Measurements from ENCODE around the gene BLVRB. TPM values are rescaled to one million over a fixed set of nuclear protein-coding genes. Genes with fewer than 3 reads are reported as not detected.

Gene BLVRB
- total and polyA plus RNA-seq, 9 of the 15 experiments (the other 6 are each of a cell fraction or from before 2014, with no cell fraction given): 81.1 to 749 (median 331) TPM

- TF ChIP-seq RB1 (IDR thresholded peaks at IDR 0.05; ENCODE audit: low read depth) (no peak), MIER1 (IDR thresholded peaks at IDR 0.05; ENCODE audit: low read depth) (no peak), LEF1 (IDR thresholded peaks at IDR 0.05) (peak; percentile 95), POLR3G (IDR thresholded peaks at IDR 0.05; ENCODE audit: extremely low read depth, insufficient read length, insufficient replicate concordance) (no peak), RFX7 (CRISPR knock-in tag; IDR thresholded peaks at IDR 0.05) (no peak), ZNF75A (CRISPR knock-in tag; IDR thresholded peaks at IDR 0.05) (no peak), KLF6 (CRISPR knock-in tag; IDR thresholded peaks at IDR 0.05; ENCODE audit: borderline replicate concordance) (no peak), NR2C2 (CRISPR knock-in tag; IDR thresholded peaks at IDR 0.05) (no peak), NR2C2 (tag; IDR thresholded peaks at IDR 0.05) (no peak), SUPT5H (IDR thresholded peaks at IDR 0.05) (0 out of 2 replicates have a peak, but pooled peaks have one; percentile 24), BRF1 (IDR thresholded peaks at IDR 0.05; ENCODE audit: borderline replicate concordance, extremely low read depth, insufficient read length) (no peak), TAF7 (tag; IDR thresholded peaks at IDR 0.05) (no peak), NFXL1 (CRISPR knock-in tag; IDR thresholded peaks at IDR 0.05) (no peak), U2AF2 (optimal IDR thresholded peaks at IDR 0.05; ENCODE audit: low read depth, low read length) (no peak), SAP30 (IDR thresholded peaks at IDR 0.05; ENCODE audit: borderline replicate concordance, insufficient read depth, low read depth, low read length, poor library complexity, severe bottlenecking) (no peak), HMBOX1 (IDR thresholded peaks at IDR 0.05) (peak; percentile 79), SIN3A (IDR thresholded peaks at IDR 0.05; ENCODE audit: borderline replicate concordance in 2 of 2, control insufficient read depth in 1 of 2, low read depth in 2 of 2, low read length in 2 of 2) (no peak; a peak in 1 of 4 replicates), EHMT2 (IDR thresholded peaks at IDR 0.05) (no peak), RBBP5 (IDR thresholded peaks at IDR 0.05; ENCODE audit: borderline replicate concordance, insufficient read depth, low read length, poor library complexity, severe bottlenecking) (no peak), NCOR1 (IDR thresholded peaks at IDR 0.05) (no peak), ELF2 (CRISPR knock-in tag; IDR thresholded peaks at IDR 0.05) (no peak), ZNF780A (CRISPR knock-in tag; IDR thresholded peaks at IDR 0.05) (no peak), SIRT6 (IDR thresholded peaks at IDR 0.05; ENCODE audit: low read depth, low read length) (no peak), ZNF146 (CRISPR knock-in tag; IDR thresholded peaks at IDR 0.05; ENCODE audit: unreplicated experiment) (no peak), POLR2B (IDR thresholded peaks at IDR 0.05; ENCODE audit: low read depth, partially characterized antibody) (no peak)
- TF ChIP-seq, protein P1, sequence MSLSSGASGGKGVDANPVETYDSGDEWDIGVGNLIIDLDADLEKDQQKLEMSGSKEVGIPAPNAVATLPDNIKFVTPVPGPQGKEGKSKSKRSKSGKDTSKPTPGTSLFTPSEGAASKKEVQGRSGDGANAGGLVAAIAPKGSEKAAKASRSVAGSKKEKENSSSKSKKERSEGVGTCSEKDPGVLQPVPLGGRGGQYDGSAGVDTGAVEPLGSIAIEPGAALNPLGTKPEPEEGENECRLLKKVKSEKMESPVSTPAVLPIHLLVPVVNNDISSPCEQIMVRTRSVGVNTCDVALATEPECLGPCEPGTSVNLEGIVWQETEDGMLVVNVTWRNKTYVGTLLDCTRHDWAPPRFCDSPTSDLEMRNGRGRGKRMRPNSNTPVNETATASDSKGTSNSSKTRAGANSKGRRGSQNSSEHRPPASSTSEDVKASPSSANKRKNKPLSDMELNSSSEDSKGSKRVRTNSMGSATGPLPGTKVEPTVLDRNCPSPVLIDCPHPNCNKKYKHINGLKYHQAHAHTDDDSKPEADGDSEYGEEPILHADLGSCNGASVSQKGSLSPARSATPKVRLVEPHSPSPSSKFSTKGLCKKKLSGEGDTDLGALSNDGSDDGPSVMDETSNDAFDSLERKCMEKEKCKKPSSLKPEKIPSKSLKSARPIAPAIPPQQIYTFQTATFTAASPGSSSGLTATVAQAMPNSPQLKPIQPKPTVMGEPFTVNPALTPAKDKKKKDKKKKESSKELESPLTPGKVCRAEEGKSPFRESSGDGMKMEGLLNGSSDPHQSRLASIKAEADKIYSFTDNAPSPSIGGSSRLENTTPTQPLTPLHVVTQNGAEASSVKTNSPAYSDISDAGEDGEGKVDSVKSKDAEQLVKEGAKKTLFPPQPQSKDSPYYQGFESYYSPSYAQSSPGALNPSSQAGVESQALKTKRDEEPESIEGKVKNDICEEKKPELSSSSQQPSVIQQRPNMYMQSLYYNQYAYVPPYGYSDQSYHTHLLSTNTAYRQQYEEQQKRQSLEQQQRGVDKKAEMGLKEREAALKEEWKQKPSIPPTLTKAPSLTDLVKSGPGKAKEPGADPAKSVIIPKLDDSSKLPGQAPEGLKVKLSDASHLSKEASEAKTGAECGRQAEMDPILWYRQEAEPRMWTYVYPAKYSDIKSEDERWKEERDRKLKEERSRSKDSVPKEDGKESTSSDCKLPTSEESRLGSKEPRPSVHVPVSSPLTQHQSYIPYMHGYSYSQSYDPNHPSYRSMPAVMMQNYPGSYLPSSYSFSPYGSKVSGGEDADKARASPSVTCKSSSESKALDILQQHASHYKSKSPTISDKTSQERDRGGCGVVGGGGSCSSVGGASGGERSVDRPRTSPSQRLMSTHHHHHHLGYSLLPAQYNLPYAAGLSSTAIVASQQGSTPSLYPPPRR (CRISPR knock-in tag; IDR thresholded peaks at IDR 0.05; ENCODE audit: borderline replicate concordance): no peak
Observed at GRCh38 chr19:40445780-40446262, 19.7 kb downstream of the BLVRB start (continued).

Measured in K562 (cell line).